ENCODE measurements around the gene FGF9. TPM values are rescaled to one million over a fixed set of nuclear protein-coding genes. Genes with fewer than 3 reads are reported as not detected.

FGF9 gene
- total RNA-seq, 4 donors from 2014 or later = 0.13 to 2.1 (median 1.3) TPM

GRCh38 chr13:21736926-21737325, 66.1 kb downstream of the FGF9 start:
- no peak for ATAC-seq
- no peak overlapping the region for H3K4me3 ChIP-seq

GRCh38 chr13:21738630-21739029, 67.8 kb downstream of the FGF9 start:
- ATAC-seq = no peak
- Histone ChIP-seq H3K4me1 (peaks cover 0 to 17% (median 6%) of the 10 kb centered on the region in 3 donors), H3K27ac (no peak overlapping the region), H3K9me3 (no peaks in the 10 kb centered on the region), H3K27me3 (no peaks in the 10 kb centered on the region), H3K4me3 (no peak overlapping the region), H3K36me3 (no peaks in the 10 kb centered on the region)
- WGBS, 2 donors (ENCODE audit: low coverage in 1 of 2) = 65 to 83% methylated on average over 4 to 5 of the region's 5 CpGs
- TF ChIP-seq POLR2AphosphoS5 (IDR thresholded peaks at IDR 0.05) (no peak), EP300 (IDR thresholded peaks at IDR 0.05) (no peak)
- TF ChIP-seq, protein P1, sequence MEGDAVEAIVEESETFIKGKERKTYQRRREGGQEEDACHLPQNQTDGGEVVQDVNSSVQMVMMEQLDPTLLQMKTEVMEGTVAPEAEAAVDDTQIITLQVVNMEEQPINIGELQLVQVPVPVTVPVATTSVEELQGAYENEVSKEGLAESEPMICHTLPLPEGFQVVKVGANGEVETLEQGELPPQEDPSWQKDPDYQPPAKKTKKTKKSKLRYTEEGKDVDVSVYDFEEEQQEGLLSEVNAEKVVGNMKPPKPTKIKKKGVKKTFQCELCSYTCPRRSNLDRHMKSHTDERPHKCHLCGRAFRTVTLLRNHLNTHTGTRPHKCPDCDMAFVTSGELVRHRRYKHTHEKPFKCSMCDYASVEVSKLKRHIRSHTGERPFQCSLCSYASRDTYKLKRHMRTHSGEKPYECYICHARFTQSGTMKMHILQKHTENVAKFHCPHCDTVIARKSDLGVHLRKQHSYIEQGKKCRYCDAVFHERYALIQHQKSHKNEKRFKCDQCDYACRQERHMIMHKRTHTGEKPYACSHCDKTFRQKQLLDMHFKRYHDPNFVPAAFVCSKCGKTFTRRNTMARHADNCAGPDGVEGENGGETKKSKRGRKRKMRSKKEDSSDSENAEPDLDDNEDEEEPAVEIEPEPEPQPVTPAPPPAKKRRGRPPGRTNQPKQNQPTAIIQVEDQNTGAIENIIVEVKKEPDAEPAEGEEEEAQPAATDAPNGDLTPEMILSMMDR (IDR thresholded peaks at IDR 0.05) = no peak

More at GRCh38 chr13:21736926-21737325, 66.1 kb downstream of the FGF9 start:
- Histone ChIP-seq H3K4me1 (peaks cover 0 to 17% (median 6%) of the 10 kb centered on the region in 3 donors), H3K36me3 (no peaks in the 10 kb centered on the region), H3K9me3 (peaks cover 0 to 8% (median 0%) of the 10 kb centered on the region in 3 donors), H3K27ac (no peak overlapping the region), H3K27me3 (no peaks in the 10 kb centered on the region)
- 81 to 88% methylated on average over 1 to 4 of the region's 5 CpGs for WGBS, 2 donors (ENCODE audit: low coverage in 1 of 2)
- TF ChIP-seq POLR2A (IDR thresholded peaks at IDR 0.05) (no peak), EP300 (IDR thresholded peaks at IDR 0.05) (no peak), POLR2AphosphoS5 (IDR thresholded peaks at IDR 0.05) (no peak)
- TF ChIP-seq, protein P1 (IDR thresholded peaks at IDR 0.05) = no peak

DNA sequence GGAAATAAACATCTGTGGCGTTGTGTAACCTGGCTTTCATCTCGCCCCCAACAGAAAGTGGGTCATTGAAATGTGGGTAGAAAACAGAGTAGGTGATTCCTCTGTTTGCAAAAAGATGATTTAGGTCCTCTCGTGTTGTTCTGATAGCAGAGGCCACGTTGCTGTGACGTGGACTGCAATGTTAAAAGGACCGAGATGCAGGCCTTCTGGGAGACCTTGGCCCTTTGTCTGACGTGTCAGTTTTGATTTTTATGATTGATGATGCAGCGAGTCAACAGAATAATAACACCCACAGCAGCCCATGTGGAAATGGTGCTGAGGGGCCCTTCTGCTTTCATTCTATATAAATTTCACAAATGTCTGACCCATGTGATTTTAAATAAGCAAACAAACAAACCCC, 68.9 kb downstream of the FGF9 start:
- Histone ChIP-seq H3K36me3 (no peaks in the 10 kb centered on the region), H3K9me3 (no peaks in the 10 kb centered on the region), H3K4me3 (no peak overlapping the region), H3K27ac (no peak overlapping the region), H3K27me3 (no peaks in the 10 kb centered on the region), H3K4me1 (peaks cover 0 to 17% (median 6%) of the 10 kb centered on the region in 3 donors)
- 61 to 65% methylated on average over 6 to 8 of the region's 8 CpGs for WGBS, 2 donors (ENCODE audit: low coverage in 1 of 2)
- no peak for ATAC-seq
- TF ChIP-seq, protein P1 (IDR thresholded peaks at IDR 0.05) = no peak
- TF ChIP-seq POLR2AphosphoS5 (IDR thresholded peaks at IDR 0.05) (no peak), EP300 (IDR thresholded peaks at IDR 0.05) (no peak), POLR2A (IDR thresholded peaks at IDR 0.05) (no peak)

DNA sequence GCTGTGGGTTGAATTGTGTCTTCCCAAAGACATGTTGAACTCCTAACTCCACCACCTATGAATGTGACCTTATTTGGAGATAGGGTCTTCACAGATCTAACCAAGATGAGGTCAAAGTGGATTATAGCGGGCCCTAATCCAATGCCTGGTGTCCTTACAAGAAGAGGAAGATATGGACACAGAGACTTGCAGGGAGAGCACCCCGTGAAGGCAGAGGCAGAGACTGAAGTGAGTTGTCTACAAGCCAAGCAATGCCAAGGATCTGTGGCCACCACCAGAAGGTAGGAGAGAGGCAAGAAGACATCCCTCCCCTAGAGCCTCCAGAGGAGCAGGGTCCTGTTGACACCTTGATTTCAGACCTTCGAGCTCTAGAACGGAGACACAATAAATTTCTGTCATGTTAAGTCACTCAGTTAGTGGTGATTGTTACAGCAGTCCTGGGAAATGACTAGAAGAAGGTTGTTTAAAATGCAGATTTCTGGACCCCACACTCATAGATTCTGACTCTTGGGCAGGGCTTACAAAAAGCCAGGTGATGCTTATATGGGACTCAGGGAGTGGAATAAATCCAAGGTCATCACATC, 70.6 kb downstream of the FGF9 start:
- Histone ChIP-seq H3K27me3 (no peaks in the 10 kb centered on the region), H3K36me3 (no peaks in the 10 kb centered on the region), H3K4me3 (no peak overlapping the region), H3K27ac (no peak overlapping the region), H3K9me3 (no peaks in the 10 kb centered on the region), H3K4me1 (peaks cover 0 to 5% (median 1%) of the 10 kb centered on the region in 3 donors)
- TF ChIP-seq POLR2A (IDR thresholded peaks at IDR 0.05) (no peak), POLR2AphosphoS5 (IDR thresholded peaks at IDR 0.05) (no peak), EP300 (IDR thresholded peaks at IDR 0.05) (no peak)
- TF ChIP-seq, protein P1 (IDR thresholded peaks at IDR 0.05) = no peak
- ATAC-seq = no peak
- 90 to 92% methylated on average over 3 to 4 of the region's 4 CpGs for WGBS, 2 donors (ENCODE audit: low coverage in 1 of 2)

- no peak overlapping the region for H3K27ac ChIP-seq
- WGBS, 2 donors (ENCODE audit: low coverage in 1 of 2) = 75 to 81% methylated on average over 7 of the region's 7 CpGs
- ATAC-seq = no peak
- no peak for TF ChIP-seq POLR2AphosphoS5 (IDR thresholded peaks at IDR 0.05)
- H3K27me3 ChIP-seq = no peaks in the 10 kb centered on the region
- no peak overlapping the region for H3K4me3 ChIP-seq
- H3K36me3 ChIP-seq = no peaks in the 10 kb centered on the region
- no peaks in the 10 kb centered on the region for H3K9me3 ChIP-seq
- no peaks in the 10 kb centered on the region for H3K4me1 ChIP-seq
Observed at GRCh38 chr13:21742096-21742495, 71.2 kb downstream of the FGF9 start.
